CD4-positive, alpha-beta T cell treated with Interleukin-1 beta for 1 hour (primary cell): Measurements from ENCODE around the gene TFAP2E.
A peak's percentile ranks its signal among the peaks of the same experiment; 100 is the strongest.

Source experiments
- DNase-seq, 2 donors: peaks; one replicate each; pipeline ENCODE4 v3.0.0-alpha.2; 2020 to 2022

TFAP2E gene

GRCh38 chr1:35557611-35558373 lies 15.3 kb upstream of the TFAP2E start, which contains the start of gene NCDN:
Gene NCDN, plus strand, starts transcription at chr1:35557799. Its CDS starts 392 bp downstream, at chr1:35558191.
- DNase-seq: peak; percentile 94 to 95

- DNase-seq: peak in 1 of 2 donors; percentile 17
These were observed 14.5 kb upstream of the TFAP2E start for GRCh38 chr1:35558374-35559316.

- DNase-seq: peak; percentile 33 to 35
These were observed 13.7 kb upstream of the TFAP2E start for GRCh38 chr1:35559317-35559944.

- DNase-seq: no peak
These were observed 12.6 kb upstream of the TFAP2E start for GRCh38 chr1:35560256-35561225.

GRCh38 chr1:35561297-35561971 lies 11.7 kb upstream of the TFAP2E start:
- DNase-seq: no peak

- no peak for DNase-seq
These were observed 11.0 kb upstream of the TFAP2E start for GRCh38 chr1:35561972-35562680.

GRCh38 chr1:35563166-35563565 lies 9.9 kb upstream of the TFAP2E start:
- no peak for DNase-seq

- DNase-seq: peak; percentile 75 to 80
These were observed 8.9 kb upstream of the TFAP2E start for GRCh38 chr1:35564037-35564883.

- no peak for DNase-seq
These were observed 8.0 kb upstream of the TFAP2E start for GRCh38 chr1:35564884-35565741.

GRCh38 chr1:35565742-35566133 lies 7.4 kb upstream of the TFAP2E start:
- no peak for DNase-seq

GRCh38 chr1:35567947-35568558 lies 5.1 kb upstream of the TFAP2E start:
- no peak for DNase-seq

GRCh38 chr1:35568975-35569395 lies 4.1 kb upstream of the TFAP2E start:
- peak; percentile 60 to 69 for DNase-seq

- DNase-seq: no peak
These were observed 3.2 kb upstream of the TFAP2E start for GRCh38 chr1:35569936-35570335.

- no peak for DNase-seq
These were observed 2.5 kb upstream of the TFAP2E start for GRCh38 chr1:35570589-35571137.

- no peak for DNase-seq
These were observed 1.9 kb upstream of the TFAP2E start for GRCh38 chr1:35571263-35571662.

- no peak for DNase-seq
These were observed 818 bp upstream of the TFAP2E start for GRCh38 chr1:35572296-35572695.

- no peak for DNase-seq
These were observed 1.1 kb downstream of the TFAP2E start for GRCh38 chr1:35574125-35574654.
